Stomach (tissue), 9 donors: ENCODE results near the gene PTPRG. TPM values are rescaled to one million over a fixed set of nuclear protein-coding genes. Genes with fewer than 3 reads are reported as not detected.
A peak's percentile ranks its signal among the peaks of the same experiment; 100 is the strongest.

Experiments
- DNase-seq, 2 donors: peaks; one replicate each; pipeline versions ENCODE4 v3.0.0 to v3.0.0-alpha.2; 2013 to 2019
- H3K27ac ChIP-seq, 5 donors: fragments of 200-600 bp in 4 of 5; sonication (generic) in 4 of 5; one replicate each; pipeline ENCODE4 v1.5.1; 2013 to 2019; ENCODE audit warnings: mild to moderate bottlenecking in 1 of 5, moderate library complexity in 1 of 5
- H3K27me3 ChIP-seq, 3 donors: fragments of 200-600 bp; sonication (generic); one replicate each; pipeline ENCODE4 v1.5.1; 2017 to 2019; ENCODE audit warnings: mixed run types in 1 of 3
- H3K36me3 ChIP-seq, 4 donors: fragments of 200-600 bp; sonication (generic); 1 replicate in 3 of 4; 2 replicates in 1 of 4; pipeline ENCODE4 v1.5.1; 2016 to 2019
- H3K4me1 ChIP-seq, 4 donors: fragments of 200-600 bp; sonication (generic); one replicate each; pipeline ENCODE4 v1.5.1; 2016 to 2019
- H3K4me3 ChIP-seq, 4 donors: fragments of 200-600 bp; sonication (generic) in 3 of 4; one replicate each; pipeline ENCODE4 v1.5.1; 2016 to 2019; ENCODE audit warnings: mild to moderate bottlenecking in 1 of 4
- H3K9me3 ChIP-seq, 4 donors: fragments of 200-600 bp; sonication (generic); one replicate each; pipeline ENCODE4 v1.5.1; 2016 to 2019
- EP300 ChIP-seq: sonication (generic); formaldehyde crosslinking; IDR thresholded peaks from one replicate; pipeline ENCODE4 v1.6.1; 2017; ENCODE audit warnings: antibody characterized with exemption
- POLR2A ChIP-seq, 4 donors: fragments of 450-650 bp; IDR thresholded peaks; one replicate each; pipeline ENCODE4 v1.6.1; 2016; ENCODE audit warnings: antibody characterized with exemption in 4 of 4, control low read depth in 2 of 4, mild to moderate bottlenecking in 1 of 4, moderate library complexity in 1 of 4
- POLR2AphosphoS5 ChIP-seq, 3 donors: sonication (generic); formaldehyde crosslinking; IDR thresholded peaks; one replicate each; pipeline ENCODE4 v1.6.1; 2016; ENCODE audit warnings: antibody characterized with exemption in 3 of 3
- WGBS, 5 donors: extraction: QIAGEN DNeasy Blood & Tissue Kit in 3 of 5; methylation state at CpG; one replicate each; pipeline versions ENCODE4 v1.1.5 to v1.1.7; 2013 to 2018; 5-methylcytosine and 5-hydroxymethylcytosine counted together
- intact Hi-C: fragments of 100-400 bp; cut with DNase I; formaldehyde crosslinking; loops from one replicate; pipeline ENCODE4 v1.15.1; 2023; ENCODE audit warnings: low total_unique reads
- polyA plus RNA-seq, 3 donors: library from polyadenylated mRNA; stranded (reverse); fragments of 200-250 nt; gene quantifications; one replicate each; pipeline ENCODE4 v1.2.3, GENCODE V29; 2013
- total RNA-seq, 5 donors: library from RNA; depleted of rRNA; stranded (reverse); fragments of >200 nt; gene quantifications; one replicate each; pipeline versions ENCODE4 v1.1.0 to v1.2.3, GENCODE V29; 2014 to 2016
- TF ChIP-seq, protein P1 (sequence below), 7 experiments: fragments of 450-650 bp in 4 of 7; fragments of 200-600 bp in 3 of 7; sonication (generic) in 3 of 7; IDR thresholded peaks; one replicate each; pipeline ENCODE4 v1.5.1; 2016 to 2019; ENCODE audit warnings: antibody characterized with exemption in 7 of 7, control low read depth in 2 of 7, mild to moderate bottlenecking in 1 of 7
- donor health status: healthy with polysubstance abuse.
- donor health status: Bipolar disorder and iron deficiency.
- donor health status: healthy.

PTPRG gene
- total and polyA plus RNA-seq, 8 donors: 2.4 to 96.0 (median 22.0) TPM

DNA sequence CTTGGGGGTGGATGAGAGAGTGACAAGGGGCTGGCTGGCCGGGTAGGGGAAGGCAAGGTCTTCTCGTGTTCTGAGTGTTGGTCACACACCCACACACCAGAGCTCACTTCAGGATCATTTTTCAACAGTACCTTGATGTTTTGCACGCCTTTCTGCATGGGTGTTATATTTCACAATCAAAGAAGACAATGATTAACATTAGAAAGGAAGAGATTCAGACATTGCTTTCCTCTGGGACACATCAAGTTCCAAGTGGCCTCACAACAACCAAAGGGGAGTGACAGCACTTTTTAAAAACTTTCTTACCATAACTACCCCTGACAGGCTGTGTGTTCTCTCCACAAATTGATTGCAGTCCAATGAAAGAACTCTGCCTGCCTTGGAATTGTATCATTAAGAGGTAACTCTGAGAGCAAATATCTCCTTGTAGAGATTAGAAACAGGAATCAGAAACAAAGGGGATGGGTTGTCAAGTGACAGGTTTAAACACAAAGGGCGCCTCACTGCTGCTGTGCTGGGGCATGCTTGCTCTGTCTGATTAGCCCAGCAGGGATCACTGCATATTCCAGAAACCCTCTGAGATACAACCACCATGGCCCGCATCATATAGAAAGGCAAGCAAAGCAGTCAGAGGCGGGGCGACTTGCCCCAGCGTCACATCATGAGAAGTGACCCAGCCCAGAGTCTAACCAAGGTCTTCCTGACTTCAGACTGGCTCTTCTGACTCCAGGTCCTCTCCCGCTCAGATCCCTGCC, 581.1 kb downstream of the PTPRG start:
- peaks cover 0 to 4% (median 0%) of the 10 kb centered on the region in 4 donors for H3K4me1 ChIP-seq
- no peak overlapping the region for H3K4me3 ChIP-seq
- peaks cover 0 to 5% (median 0%) of the 10 kb centered on the region in 4 donors for H3K36me3 ChIP-seq
- 83 to 92% (median 89%) methylated on average over 9 of the region's 9 CpGs for WGBS, 5 donors
- DNase-seq: no peak
- H3K9me3 ChIP-seq: no peaks in the 10 kb centered on the region
- TF ChIP-seq EP300: no peak
- TF ChIP-seq, protein P1, sequence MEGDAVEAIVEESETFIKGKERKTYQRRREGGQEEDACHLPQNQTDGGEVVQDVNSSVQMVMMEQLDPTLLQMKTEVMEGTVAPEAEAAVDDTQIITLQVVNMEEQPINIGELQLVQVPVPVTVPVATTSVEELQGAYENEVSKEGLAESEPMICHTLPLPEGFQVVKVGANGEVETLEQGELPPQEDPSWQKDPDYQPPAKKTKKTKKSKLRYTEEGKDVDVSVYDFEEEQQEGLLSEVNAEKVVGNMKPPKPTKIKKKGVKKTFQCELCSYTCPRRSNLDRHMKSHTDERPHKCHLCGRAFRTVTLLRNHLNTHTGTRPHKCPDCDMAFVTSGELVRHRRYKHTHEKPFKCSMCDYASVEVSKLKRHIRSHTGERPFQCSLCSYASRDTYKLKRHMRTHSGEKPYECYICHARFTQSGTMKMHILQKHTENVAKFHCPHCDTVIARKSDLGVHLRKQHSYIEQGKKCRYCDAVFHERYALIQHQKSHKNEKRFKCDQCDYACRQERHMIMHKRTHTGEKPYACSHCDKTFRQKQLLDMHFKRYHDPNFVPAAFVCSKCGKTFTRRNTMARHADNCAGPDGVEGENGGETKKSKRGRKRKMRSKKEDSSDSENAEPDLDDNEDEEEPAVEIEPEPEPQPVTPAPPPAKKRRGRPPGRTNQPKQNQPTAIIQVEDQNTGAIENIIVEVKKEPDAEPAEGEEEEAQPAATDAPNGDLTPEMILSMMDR (IDR thresholded peaks at IDR 0.05): no peak
- no peak for TF ChIP-seq POLR2AphosphoS5 (IDR thresholded peaks at IDR 0.05)
- TF ChIP-seq POLR2A (IDR thresholded peaks at IDR 0.05): no peak
- H3K27me3 ChIP-seq: no peaks in the 10 kb centered on the region
- no peak overlapping the region for H3K27ac ChIP-seq
- intact Hi-C loops: no loop called here

DNA sequence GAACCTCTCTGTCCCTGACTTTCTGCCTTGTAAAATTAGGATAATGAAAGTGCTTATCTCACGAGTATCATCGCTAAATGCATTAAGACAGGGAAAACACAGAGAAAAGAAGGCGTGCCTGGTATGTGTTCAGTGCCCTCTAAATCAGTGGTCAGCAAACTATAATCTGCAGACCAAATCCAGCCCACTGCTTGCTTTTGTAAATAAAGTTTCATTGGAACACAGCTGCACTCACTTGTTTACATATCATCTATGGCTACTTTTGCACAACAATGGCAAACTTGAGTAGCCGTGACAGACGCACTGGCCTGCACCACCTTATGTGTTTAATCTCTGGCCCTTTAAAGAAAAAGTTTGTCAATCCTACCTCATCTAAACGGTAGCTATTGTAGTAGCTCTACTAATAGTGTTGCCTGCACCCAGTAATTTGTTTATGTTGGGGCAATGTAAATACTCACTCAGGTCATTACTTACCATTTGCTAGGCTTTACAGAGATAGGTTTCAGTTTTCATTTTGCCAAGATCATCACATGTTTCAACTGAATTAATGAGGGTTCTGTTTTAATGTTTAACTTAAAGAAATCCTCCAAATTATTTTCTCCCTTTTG, 582.6 kb downstream of the PTPRG start:
- Histone ChIP-seq H3K4me1 (peaks cover 0 to 4% (median 0%) of the 10 kb centered on the region in 4 donors), H3K27me3 (no peaks in the 10 kb centered on the region), H3K36me3 (peaks cover 0 to 5% (median 0%) of the 10 kb centered on the region in 4 donors), H3K4me3 (no peak overlapping the region), H3K27ac (no peak overlapping the region), H3K9me3 (no peaks in the 10 kb centered on the region)
- TF ChIP-seq EP300: no peak
- TF ChIP-seq POLR2A (IDR thresholded peaks at IDR 0.05): no peak
- TF ChIP-seq, protein P1 (IDR thresholded peaks at IDR 0.05): no peak
- no peak for TF ChIP-seq POLR2AphosphoS5 (IDR thresholded peaks at IDR 0.05)
- DNase-seq: no peak
- WGBS, 5 donors: 39 to 58% (median 49%) methylated on average over 6 of the region's 6 CpGs
- intact Hi-C loops: no loop called here

- Histone ChIP-seq H3K9me3 (no peaks in the 10 kb centered on the region), H3K4me3 (no peak overlapping the region), H3K27ac (peak overlapping the region in 1 of 5 donors; percentile 38), H3K27me3 (no peaks in the 10 kb centered on the region), H3K36me3 (peaks cover 0 to 5% (median 0%) of the 10 kb centered on the region in 4 donors), H3K4me1 (peaks cover 0 to 4% (median 0%) of the 10 kb centered on the region in 4 donors)
- TF ChIP-seq EP300 (no peak), POLR2AphosphoS5 (IDR thresholded peaks at IDR 0.05) (no peak), POLR2A (IDR thresholded peaks at IDR 0.05) (no peak)
- TF ChIP-seq, protein P1 (IDR thresholded peaks at IDR 0.05): no peak
- DNase-seq: no peak
- intact Hi-C loops: no loop called here
- 52 to 66% (median 60%) methylated on average over 4 of the region's 4 CpGs for WGBS, 5 donors
Measured at GRCh38 chr3:62144482-62144881, 583.1 kb downstream of the PTPRG start.

GRCh38 chr3:62145086-62145757, 583.9 kb downstream of the PTPRG start:
- H3K27me3 ChIP-seq: no peaks in the 10 kb centered on the region
- H3K27ac ChIP-seq: peak overlapping the region in 1 of 5 donors; percentile 38
- 86 to 92% (median 89%) methylated on average over 9 of the region's 9 CpGs for whole genome bisulfite sequencing, 5 donors
- H3K36me3 ChIP-seq: peaks cover 0 to under 1% (median 0%) of the 10 kb centered on the region in 4 donors
- DNase-seq: no peak
- H3K9me3 ChIP-seq: no peaks in the 10 kb centered on the region
- H3K4me1 ChIP-seq: peaks cover 0 to 4% (median 0%) of the 10 kb centered on the region in 4 donors
- H3K4me3 ChIP-seq: no peak overlapping the region
- intact Hi-C loops: no loop called here
- TF ChIP-seq, protein P1 (IDR thresholded peaks at IDR 0.05): no peak
- TF ChIP-seq EP300: no peak
- no peak for TF ChIP-seq POLR2AphosphoS5 (IDR thresholded peaks at IDR 0.05)
- no peak for TF ChIP-seq POLR2A (IDR thresholded peaks at IDR 0.05)
